ENCODE results near the gene MFSD12.

MFSD12 gene

GRCh38 chr19:3555653-3556422 is 1.5 kb downstream of the MFSD12 start:
- no peak for DNase-seq (ENCODE audit: low spot score)

- no peak for DNase-seq (ENCODE audit: low spot score)
Observed at GRCh38 chr19:3554254-3555083, 2.9 kb downstream of the MFSD12 start.

- no peak for DNase-seq (ENCODE audit: low spot score)
Observed at GRCh38 chr19:3551792-3552095, 5.6 kb downstream of the MFSD12 start.

DNA sequence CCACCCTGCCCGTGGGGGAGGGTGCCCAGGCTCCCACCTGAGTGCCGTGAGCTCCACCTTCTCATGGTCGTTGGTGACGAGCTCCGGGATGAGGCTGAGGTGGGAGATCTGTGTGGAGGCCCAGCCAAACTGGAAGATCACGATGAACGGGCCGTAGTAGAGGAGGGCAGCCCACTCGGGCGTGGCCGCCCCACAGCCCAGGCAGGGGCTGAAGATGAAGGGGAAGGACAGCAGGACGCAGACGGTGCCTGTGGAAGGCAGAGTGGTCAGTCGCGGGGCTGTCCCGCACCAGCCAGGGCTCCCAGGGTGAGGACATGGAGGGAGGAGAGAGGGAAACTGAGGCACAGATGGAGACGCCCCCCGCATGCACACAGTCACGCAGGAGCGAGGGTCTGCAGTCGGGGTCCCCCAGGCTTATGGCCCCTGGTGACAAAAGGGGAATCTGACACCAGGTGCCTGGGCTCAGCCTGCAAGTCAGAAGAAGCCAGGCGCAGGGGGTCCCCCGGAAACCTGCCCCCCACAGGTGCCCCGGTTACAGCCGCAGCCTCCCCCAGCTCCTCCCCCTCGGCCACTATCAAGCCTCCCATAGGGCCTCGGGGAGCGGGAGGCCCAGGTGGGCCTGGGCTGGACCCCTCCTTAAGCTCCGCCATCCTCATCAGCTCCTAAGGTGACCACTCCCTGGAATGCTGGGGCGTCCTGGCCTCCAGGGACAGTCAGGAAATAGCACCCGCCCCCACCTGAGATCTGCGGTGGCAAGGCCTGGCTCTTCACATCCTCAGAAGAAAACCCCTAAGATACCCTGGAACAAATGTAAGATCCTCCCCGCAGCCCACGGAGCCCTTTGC is 6.2 kb downstream of the MFSD12 start:
- DNase-seq (ENCODE audit: low spot score), result no peak

DNA sequence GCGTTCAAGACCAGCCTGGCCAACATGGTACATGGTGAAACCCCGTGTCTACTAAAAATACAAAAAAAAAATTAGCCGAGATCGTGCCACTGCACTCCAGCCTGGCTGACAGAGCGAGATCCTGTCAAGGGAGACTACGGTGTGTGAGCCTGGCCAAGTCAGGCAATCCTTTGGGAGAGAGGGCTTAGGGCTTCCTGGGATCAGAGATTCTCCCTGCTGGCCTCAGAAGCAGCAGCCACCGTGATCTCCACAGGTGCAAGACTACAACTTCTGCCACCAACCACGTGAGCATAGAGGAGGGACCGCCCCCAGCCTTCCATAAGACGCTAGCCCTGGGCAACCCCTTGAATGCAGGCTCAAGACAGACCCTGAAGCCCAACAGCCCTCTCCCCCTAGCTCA is 7.6 kb downstream of the MFSD12 start:
- no peak for DNase-seq (ENCODE audit: low spot score)

DNA sequence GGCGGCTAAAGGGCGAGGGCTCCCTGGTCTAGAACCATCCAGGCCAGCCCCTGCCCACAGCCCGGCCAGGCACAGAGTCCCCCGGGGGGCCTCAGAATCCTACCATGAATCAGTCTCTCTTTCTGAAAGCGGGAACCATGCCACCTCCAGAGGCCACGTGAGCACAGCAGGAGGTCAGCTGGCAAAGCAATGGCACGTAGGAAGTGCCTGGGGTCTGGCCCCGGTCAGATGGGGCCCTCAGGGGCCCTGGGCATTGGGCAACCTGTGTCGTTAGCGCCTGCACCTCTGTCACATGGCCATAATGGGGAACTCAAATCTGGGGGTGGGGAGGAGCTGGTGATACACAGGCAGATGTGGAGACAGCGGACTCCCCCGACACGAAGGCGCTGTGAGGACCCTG is 8.8 kb downstream of the MFSD12 start:
- no peak for DNase-seq (ENCODE audit: low spot score)

DNA sequence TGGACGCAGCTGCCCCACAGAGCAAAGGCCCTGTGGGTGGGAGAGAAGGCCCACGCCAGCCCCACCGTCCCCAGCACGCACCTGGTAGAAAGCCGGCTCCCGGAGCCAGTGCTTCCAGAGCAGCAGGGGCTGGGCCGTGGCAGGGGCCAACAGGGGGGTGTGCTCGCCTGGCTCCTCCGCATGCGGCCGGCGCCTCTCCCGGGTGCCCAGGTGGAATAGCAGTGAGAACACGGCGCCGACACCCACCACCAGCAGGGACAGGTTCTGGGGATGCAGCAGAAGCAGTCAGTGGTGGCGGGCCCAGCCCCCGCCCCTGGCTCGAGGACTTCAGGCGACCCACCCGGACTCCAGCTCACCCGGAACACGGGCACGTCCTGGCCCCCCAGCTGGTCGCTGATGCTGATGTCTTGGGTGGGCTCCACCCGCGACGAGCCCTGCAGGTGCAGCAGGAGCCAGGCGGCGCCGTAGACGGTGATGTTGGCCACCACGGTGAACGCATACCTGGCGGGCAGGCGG is 9.6 kb downstream of the MFSD12 start:
- DNase-seq (ENCODE audit: low spot score), result no peak

- DNase-seq (ENCODE audit: low spot score), result peak; percentile 49
Observed at GRCh38 chr19:3547301-3547731, 10.1 kb downstream of the MFSD12 start.

DNA sequence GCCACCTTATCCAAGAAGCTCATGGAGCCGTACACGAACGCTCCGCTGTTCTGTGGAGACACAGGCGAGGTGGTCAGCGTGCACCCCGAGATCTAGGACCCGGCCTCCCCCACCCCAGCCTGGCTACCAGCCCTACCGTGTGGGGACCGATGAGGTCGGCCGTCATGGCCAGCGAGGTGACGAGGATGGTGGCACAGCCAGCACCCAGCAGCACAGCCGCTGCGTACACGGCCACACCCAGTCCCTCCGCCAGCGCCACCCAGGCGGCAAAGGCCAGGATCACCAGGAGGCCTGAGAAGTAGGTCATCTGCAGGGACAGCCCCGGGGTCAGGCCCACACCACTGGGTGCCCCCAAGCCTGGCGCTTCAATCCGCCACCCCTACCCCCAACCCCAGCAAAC is 11.3 kb downstream of the MFSD12 start:
- DNase-seq (ENCODE audit: low spot score), result no peak

GRCh38 chr19:3545669-3546034 is 11.7 kb downstream of the MFSD12 start:
- no peak for DNase-seq (ENCODE audit: low spot score)

- DNase-seq (ENCODE audit: low spot score), result peak; percentile 78
Observed at GRCh38 chr19:3544742-3545668, 12.4 kb downstream of the MFSD12 start.

DNA sequence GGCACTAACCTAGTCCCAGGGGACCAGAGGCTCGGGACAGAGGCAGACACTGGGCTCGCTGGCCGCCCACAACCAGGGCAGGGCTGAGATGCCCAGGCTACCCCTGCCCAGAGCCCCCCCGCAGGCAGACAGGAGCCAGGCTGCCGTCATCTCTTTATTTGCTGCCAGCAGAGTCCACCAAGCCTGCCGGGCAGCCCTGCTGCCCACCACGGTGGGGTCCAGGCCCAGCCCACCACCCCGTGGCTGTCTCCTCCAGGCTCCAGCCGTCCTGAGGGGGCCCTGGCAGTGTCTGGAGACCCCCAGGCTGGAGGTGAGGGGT is 13.4 kb downstream of the MFSD12 start:
- DNase-seq (ENCODE audit: low spot score), result no peak

DNA sequence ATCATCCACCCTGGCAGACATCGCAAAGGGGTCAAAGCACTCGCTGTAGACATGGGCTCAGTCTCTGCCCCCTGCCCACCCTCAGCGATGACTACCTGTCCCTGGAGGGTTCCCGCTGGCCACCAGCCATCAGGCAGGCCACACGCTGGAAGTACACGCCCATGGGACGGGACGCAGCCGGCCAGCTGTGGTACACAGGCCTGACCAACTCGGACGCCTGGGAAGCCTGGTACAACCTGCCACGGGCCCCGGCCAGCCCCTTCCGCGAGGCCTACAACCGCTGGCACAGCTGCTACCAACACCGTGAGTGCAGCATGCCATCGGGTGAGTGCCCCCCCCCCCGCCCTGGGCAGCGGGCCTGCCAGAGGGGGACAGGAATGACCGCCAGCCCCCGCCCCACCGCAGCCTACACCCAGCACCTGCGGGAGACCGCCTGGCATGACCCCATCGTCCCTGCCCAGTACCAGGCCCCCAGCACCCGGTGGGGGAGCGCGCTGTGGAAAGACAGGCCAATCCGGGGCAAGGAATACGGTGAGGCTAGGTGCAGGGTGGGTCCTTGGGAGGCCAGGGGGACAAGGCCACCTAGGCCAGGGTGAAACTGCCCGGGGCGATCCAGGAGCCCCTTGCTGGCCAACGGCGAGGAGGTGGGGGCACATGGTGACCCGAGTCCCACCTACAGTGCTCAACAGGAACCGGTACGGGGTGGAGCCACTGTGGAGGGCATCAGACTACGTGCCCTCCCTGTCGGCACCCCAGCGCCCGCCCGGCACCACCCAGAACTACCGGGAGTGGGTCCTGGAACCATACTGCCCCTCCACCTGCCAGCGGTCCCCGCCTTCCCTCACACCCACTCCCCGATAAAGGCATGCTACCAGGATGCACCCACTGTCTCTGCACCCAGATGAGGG is 14.0 kb downstream of the MFSD12 start:
- no peak for DNase-seq (ENCODE audit: low spot score)

- no peak for DNase-seq (ENCODE audit: low spot score)
Observed at GRCh38 chr19:3539756-3540118, 17.6 kb downstream of the MFSD12 start.

DNA sequence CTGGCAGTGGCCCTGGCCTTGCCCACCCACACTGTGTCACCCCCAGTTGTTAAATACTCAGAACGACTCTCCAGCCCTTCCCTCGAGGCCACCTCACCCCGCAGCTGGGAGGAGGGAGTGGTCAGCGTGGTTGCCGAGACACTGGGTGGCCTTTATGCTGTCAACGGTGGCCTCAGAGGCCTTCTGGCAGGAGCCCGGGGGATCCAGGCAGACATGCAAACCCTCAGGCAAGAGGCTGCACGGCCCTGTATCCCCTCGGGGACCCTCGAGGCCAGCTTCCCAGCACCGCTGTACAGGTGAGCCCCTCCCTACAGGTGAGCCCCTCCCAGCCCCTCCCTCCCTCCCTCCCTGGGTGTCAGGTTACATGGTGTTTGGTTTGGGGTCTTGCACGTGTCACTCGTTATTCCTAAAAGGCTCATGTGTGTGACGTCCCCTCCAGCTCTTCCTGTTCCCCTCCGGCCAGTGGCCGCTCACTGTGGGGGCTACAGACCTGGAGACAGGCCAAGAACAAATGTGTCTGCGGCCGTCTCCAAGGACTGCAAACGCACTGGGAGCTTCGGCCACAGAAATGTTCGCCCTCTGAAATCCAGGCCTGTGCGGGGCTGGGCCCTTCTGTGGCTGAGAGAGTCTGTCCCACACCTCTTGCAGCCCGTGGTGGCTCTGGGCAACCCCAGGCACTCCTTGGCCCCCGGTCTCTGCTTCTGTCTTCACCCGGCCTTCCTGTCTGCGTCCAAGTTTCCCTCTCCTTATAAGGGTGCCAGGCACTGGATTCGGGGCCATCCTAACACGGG is 18.2 kb downstream of the MFSD12 start, which contains the start of gene TEKTIP1:
TSS of gene TEKTIP1 (plus strand) at position 210 of the 791 bp plus-strand sequence. CDS start at position 214, 4 bp downstream.
- no peak for DNase-seq (ENCODE audit: low spot score)

- no peak for DNase-seq (ENCODE audit: low spot score)
Observed at GRCh38 chr19:3538258-3538929, 19.0 kb downstream of the MFSD12 start.

DNA sequence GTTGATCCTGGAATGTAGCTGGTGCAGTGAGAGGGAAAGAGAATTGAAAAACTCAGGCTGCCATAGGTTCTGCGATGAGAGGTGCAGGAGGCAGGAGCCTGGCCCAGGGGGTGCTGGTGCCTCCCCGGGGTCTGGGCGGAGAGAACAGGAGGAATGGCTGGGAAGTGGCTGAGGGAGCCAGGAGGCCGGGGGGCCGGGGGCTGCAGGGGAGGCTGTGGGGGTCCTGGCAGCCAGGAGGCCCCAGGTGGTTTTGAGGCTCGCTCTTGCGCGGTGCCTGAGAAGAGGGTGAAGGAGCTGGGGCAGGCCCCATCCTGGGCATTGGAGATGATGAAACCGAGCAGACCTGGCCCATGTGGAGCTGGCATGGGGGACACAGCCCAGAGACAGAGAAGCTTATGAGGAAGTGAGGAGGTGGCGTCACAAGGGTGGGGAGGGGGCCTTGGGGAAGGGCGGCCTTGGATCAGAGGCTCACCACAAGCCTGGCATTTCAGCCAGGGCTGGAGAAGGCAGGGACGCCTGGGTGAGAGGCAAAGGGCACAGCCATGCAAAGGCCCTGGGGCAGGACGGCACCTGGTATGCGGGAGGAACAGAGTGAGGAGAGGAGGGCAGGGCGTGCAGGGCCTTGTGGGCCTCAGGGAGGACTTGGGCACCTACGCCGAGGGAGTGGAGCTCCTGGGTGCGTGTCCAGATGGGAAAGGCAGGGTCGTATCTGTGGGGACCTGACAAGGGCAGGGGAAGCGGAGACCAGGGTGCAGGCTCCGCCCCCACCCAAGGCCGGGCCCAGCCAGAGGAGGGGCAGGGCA is 19.7 kb downstream of the MFSD12 start:
- DNase-seq (ENCODE audit: low spot score), result no peak

- DNase-seq (ENCODE audit: low spot score), result no peak
Observed at GRCh38 chr19:3537101-3537437, 20.3 kb downstream of the MFSD12 start.
